Dendritic cell treated with granulocyte-macrophage colony-stimulating factor and Interleukin-4, amounts not matched to agents 40 ng/mL and 50 ng/mL, for 4 days (primary cell): Measurements from ENCODE around the gene MS4A7.

ENCODE experiments used
- H3K27ac Mint-ChIP-seq: one replicate; pipeline ENCODE4 v1.8.0; 2022; ENCODE audit warnings: mild to moderate bottlenecking, mixed read lengths
- H3K27me3 Mint-ChIP-seq: one replicate; pipeline ENCODE4 v1.8.0; 2022; ENCODE audit warnings: mild to moderate bottlenecking, mixed read lengths
- H3K36me3 Mint-ChIP-seq: one replicate; pipeline ENCODE4 v1.8.0; 2022; ENCODE audit warnings: low read depth, mixed read lengths
- H3K4me1 Mint-ChIP-seq: one replicate; pipeline ENCODE4 v1.8.0; 2022; ENCODE audit warnings: low read depth, mixed read lengths
- H3K4me3 Mint-ChIP-seq: one replicate; pipeline ENCODE4 v1.8.0; 2022; ENCODE audit warnings: mild to moderate bottlenecking, moderate library complexity, mixed read lengths
- H3K9me3 Mint-ChIP-seq: one replicate; pipeline ENCODE4 v1.8.0; 2022; ENCODE audit warnings: mixed read lengths
- intact Hi-C: fragments of 100-400 bp; cut with micrococcal nuclease; formaldehyde crosslinking; loops from one replicate; pipeline ENCODE4 v1.15.0; 2022

Gene MS4A7

DNA sequence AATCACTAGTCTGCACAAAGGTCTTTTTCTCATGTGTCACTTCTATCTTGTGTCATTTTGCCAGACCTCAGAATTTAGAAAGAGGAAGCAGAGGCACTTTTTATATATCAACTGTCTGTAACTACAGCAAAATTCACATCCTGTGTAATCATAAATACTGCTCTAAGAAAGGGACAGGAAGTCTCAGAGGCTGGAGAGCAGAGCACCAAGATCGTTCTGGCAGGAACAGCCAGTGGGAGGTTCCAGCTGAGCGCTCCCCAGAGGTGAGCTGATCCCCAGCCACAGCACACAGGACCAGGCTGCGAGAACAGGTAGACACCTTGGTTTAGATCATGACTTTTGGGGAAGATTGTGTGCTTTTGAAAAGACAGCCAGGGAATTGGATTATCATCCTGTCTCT, at the start of gene MS4A7:
MS4A7 (plus strand) TSS at position 179 of the 400 bp plus-strand sequence. CDS start 4,610 bp downstream, outside the sequence.
- Mint-ChIP-seq H3K4me1 (peaks cover 79% of the 10 kb centered on the region), H3K27ac (peak within 1 kb of the TSS; percentile 93), H3K36me3 (peaks cover 59% of the 10 kb centered on the region), H3K9me3 (no peaks in the 10 kb centered on the region), H3K27me3 (no peaks in the 10 kb centered on the region), H3K4me3 (peak within 1 kb of the TSS; percentile 96)
- intact Hi-C loops: loop anchor here (1.0 kb wide), 2 partner anchors 14 to 18 kb away; partner anchors contain the start of gene MS4A14

DNA sequence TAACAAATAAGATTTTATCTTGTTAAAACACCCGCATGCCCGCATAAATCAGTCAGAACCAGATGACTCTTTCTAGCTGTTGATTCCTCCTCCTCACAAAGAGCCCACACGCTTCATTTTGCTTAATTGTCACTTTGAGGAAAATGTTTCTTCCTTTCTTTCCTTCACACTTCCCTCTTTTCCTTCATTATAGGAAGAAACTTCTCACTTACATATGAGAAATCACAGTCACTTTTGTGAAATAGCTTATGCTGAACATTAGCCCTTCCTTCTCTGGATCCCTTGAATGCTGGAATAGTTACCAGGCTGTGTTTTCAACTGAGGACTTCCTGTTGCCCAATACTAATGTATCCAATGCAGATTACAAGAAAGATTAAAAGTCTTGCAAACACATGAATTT, 45.5 kb upstream of the MS4A7 start:
- intact Hi-C loops: no loop called here
- peak overlapping the region; percentile 4 for H3K4me3 Mint-ChIP-seq
- H3K27me3 Mint-ChIP-seq: no peaks in the 10 kb centered on the region

DNA sequence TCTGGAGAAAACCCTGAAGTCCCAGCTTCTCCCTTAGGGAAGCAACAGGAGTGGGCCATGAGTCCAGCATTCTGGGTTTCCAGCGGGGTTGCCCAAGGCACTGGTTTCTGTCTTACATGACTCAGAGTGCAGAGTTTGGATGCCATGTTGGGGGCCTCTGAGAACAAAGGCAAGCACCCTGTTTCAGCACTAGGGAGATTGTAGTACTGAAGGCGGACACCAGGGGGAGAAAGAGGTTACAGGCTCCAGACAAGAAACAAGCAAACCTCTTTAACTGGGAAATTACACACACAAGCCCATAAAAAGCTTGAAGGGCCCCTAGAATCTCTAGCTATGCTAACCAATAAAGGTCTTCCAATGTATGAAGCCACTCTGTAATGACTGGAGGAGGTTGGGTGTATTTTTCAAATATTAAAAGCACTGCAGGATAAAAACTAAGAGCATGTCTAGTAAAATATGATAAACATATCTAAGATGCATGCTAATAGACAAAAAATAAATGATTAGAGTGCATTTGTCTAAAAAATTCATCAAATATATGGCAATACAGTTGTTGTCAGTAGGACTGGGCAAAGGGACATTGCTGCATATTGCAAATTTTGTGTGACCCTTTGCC, 44.2 kb upstream of the MS4A7 start:
- Mint-ChIP-seq H3K27ac (peak overlapping the region; percentile 87), H3K36me3 (no peaks in the 10 kb centered on the region), H3K4me3 (no peak overlapping the region), H3K9me3 (no peaks in the 10 kb centered on the region), H3K4me1 (peaks cover 58% of the 10 kb centered on the region), H3K27me3 (no peaks in the 10 kb centered on the region)
- intact Hi-C loops: no loop called here

More for the DNA sequence above, 45.5 kb upstream of the MS4A7 start:
- H3K4me1 Mint-ChIP-seq: peaks cover 57% of the 10 kb centered on the region
- peak overlapping the region; percentile 87 for H3K27ac Mint-ChIP-seq
- no peaks in the 10 kb centered on the region for H3K36me3 Mint-ChIP-seq
- no peaks in the 10 kb centered on the region for H3K9me3 Mint-ChIP-seq

GRCh38 chr11:60336767-60337391, 41.5 kb upstream of the MS4A7 start:
- no peaks in the 10 kb centered on the region for H3K36me3 Mint-ChIP-seq
- no peak overlapping the region for H3K4me3 Mint-ChIP-seq
- H3K4me1 Mint-ChIP-seq: peaks cover 68% of the 10 kb centered on the region
- intact Hi-C loops: no loop called here
- H3K9me3 Mint-ChIP-seq: no peaks in the 10 kb centered on the region
- no peak overlapping the region for H3K27ac Mint-ChIP-seq
- H3K27me3 Mint-ChIP-seq: no peaks in the 10 kb centered on the region

DNA sequence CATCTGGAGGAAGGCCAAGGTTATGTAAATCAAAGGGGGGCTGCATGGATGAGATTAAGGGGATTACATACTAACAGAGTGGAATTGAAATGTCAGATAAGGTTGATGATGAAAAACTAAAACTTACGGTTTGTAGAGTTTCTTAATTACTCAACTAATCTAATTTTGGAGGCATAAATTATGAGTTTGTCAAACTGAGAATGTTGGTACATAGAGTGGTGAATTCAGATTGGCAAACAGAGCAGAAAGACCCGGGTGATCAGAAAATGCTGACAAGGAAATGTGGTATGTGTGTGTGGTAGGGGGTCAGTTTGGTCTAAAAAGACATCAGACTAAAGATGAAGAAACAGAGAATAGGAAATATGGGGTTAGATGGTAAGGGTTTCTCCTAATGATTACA, 40.3 kb upstream of the MS4A7 start:
- no peaks in the 10 kb centered on the region for H3K27me3 Mint-ChIP-seq

DNA sequence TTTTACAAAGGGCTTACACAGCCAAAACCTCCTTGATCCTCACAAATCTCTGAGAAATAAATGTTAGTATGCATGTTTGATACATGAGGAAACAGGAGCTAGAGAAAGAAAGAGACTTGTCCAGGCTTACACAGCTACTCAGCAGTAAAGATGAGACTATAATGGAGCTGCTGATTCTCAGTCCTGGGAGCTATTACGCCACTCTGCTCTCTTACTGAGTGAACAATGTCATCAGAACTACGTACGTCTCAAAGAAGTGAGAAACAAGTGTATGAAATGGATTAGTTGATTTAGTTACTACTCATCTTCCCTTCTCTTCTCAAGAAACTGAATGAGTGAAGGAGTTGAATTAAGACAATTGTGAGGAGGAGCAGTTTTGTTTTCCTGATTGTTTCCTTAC, 39.0 kb upstream of the MS4A7 start:
- Mint-ChIP-seq H3K4me3 (no peak overlapping the region), H3K9me3 (no peaks in the 10 kb centered on the region)

More for the DNA sequence above, 40.3 kb upstream of the MS4A7 start:
- intact Hi-C loops: no loop called here
- Mint-ChIP-seq H3K4me1 (peaks cover 64% of the 10 kb centered on the region), H3K9me3 (no peaks in the 10 kb centered on the region), H3K36me3 (no peaks in the 10 kb centered on the region), H3K4me3 (no peak overlapping the region), H3K27ac (no peak overlapping the region)

GRCh38 chr11:60343094-60343704, 35.1 kb upstream of the MS4A7 start:
- Mint-ChIP-seq H3K27ac (no peak overlapping the region), H3K9me3 (no peaks in the 10 kb centered on the region), H3K4me1 (peaks cover 47% of the 10 kb centered on the region), H3K27me3 (peaks cover 2% of the 10 kb centered on the region), H3K4me3 (no peak overlapping the region), H3K36me3 (no peaks in the 10 kb centered on the region)
- intact Hi-C loops: no loop called here

More for the DNA sequence above, 39.0 kb upstream of the MS4A7 start:
- peaks cover 53% of the 10 kb centered on the region for H3K4me1 Mint-ChIP-seq
- intact Hi-C loops: no loop called here
- H3K27me3 Mint-ChIP-seq: peaks cover 2% of the 10 kb centered on the region
- H3K36me3 Mint-ChIP-seq: no peaks in the 10 kb centered on the region
- peak overlapping the region; percentile 50 for H3K27ac Mint-ChIP-seq

DNA sequence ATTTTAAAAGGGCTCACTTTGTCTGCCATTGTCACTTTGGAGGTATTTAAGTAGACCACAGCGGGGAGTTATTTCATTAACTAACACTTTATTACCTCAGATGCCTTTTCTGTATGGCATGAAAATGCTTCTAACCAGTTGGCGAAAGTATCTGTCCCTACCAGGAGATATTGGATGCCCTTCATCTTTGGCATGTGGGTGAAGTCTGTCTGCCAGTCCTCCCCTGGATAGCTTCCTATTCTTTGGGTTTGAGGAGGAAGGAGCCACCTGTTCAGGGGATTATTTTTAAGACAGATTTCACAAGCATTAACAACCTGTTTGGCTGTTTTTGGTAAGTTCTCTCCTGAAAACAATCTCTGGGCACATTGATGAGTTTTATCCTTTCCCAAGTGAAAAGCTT, 34.2 kb upstream of the MS4A7 start:
- Mint-ChIP-seq H3K9me3 (no peaks in the 10 kb centered on the region), H3K4me1 (peaks cover 50% of the 10 kb centered on the region), H3K36me3 (no peaks in the 10 kb centered on the region), H3K4me3 (no peak overlapping the region), H3K27ac (no peak overlapping the region), H3K27me3 (peaks cover 2% of the 10 kb centered on the region)
- intact Hi-C loops: no loop called here

- Mint-ChIP-seq H3K9me3 (no peaks in the 10 kb centered on the region), H3K4me1 (peaks cover 50% of the 10 kb centered on the region), H3K27me3 (peaks cover 2% of the 10 kb centered on the region), H3K36me3 (no peaks in the 10 kb centered on the region), H3K4me3 (no peak overlapping the region), H3K27ac (no peak overlapping the region)
- intact Hi-C loops: loop anchor here (5.0 kb wide), 3 partner anchors 78 to 272 kb away; no protein-coding TSS in a partner anchor
These were observed 32.8 kb upstream of the MS4A7 start for GRCh38 chr11:60345489-60345888.

GRCh38 chr11:60347084-60347797, 31.1 kb upstream of the MS4A7 start:
- Mint-ChIP-seq H3K27me3 (peaks cover 2% of the 10 kb centered on the region), H3K27ac (peak overlapping the region; percentile 70), H3K36me3 (no peaks in the 10 kb centered on the region), H3K4me3 (no peak overlapping the region), H3K9me3 (no peaks in the 10 kb centered on the region), H3K4me1 (peaks cover 51% of the 10 kb centered on the region)
- intact Hi-C loops: loop anchor here (5.0 kb wide), 3 partner anchors 80 to 270 kb away; no protein-coding TSS in a partner anchor

GRCh38 chr11:60348116-60348515, 30.2 kb upstream of the MS4A7 start:
- Mint-ChIP-seq H3K27ac (peak overlapping the region; percentile 70), H3K9me3 (peaks cover under 1% of the 10 kb centered on the region), H3K27me3 (peaks cover 2% of the 10 kb centered on the region), H3K4me3 (no peak overlapping the region), H3K36me3 (no peaks in the 10 kb centered on the region), H3K4me1 (peaks cover 48% of the 10 kb centered on the region)
- intact Hi-C loops: loop anchor here (5.0 kb wide), 3 partner anchors 81 to 269 kb away; no protein-coding TSS in a partner anchor

- Mint-ChIP-seq H3K36me3 (peaks cover 9% of the 10 kb centered on the region), H3K9me3 (peaks cover 20% of the 10 kb centered on the region), H3K4me3 (no peak overlapping the region), H3K27ac (peak overlapping the region; percentile 65), H3K4me1 (peaks cover 43% of the 10 kb centered on the region), H3K27me3 (no peaks in the 10 kb centered on the region)
- intact Hi-C loops: loop anchor here (5.0 kb wide), 3 partner anchors 83 to 267 kb away; no protein-coding TSS in a partner anchor
These were observed 28.3 kb upstream of the MS4A7 start for GRCh38 chr11:60349990-60350389.

- Mint-ChIP-seq H3K27me3 (no peaks in the 10 kb centered on the region), H3K4me1 (peaks cover 39% of the 10 kb centered on the region), H3K4me3 (no peak overlapping the region), H3K9me3 (peaks cover 43% of the 10 kb centered on the region), H3K36me3 (peaks cover 28% of the 10 kb centered on the region), H3K27ac (peak overlapping the region; percentile 53)
- intact Hi-C loops: no loop called here
These were observed 20.6 kb upstream of the MS4A7 start for GRCh38 chr11:60357771-60358170.
